GM12891 (cell line): ENCODE results near the gene SLC7A1.

Experiments
- POLR2A ChIP-seq: IDR thresholded peaks from 2 replicates; pipeline ENCODE4 v1.6.1; 2011; ENCODE audit warnings: low read depth, low read length, control low read depth
- POLR2AphosphoS5 ChIP-seq: IDR thresholded peaks from 2 replicates; pipeline ENCODE4 v1.6.1; 2011; ENCODE audit warnings: low read depth, low read length, control low read depth
- POU2F2 ChIP-seq: IDR thresholded peaks from 2 replicates; pipeline ENCODE4 v1.6.1; 2011; ENCODE audit warnings: low read depth, mild to moderate bottlenecking, control low read depth, low read length, moderate library complexity
- SPI1 ChIP-seq: IDR thresholded peaks from 2 replicates; pipeline ENCODE4 v1.6.1; 2011; ENCODE audit warnings: low read depth, low read length, control low read depth
- TAF1 ChIP-seq: IDR thresholded peaks from 2 replicates; pipeline ENCODE4 v1.6.1; 2011; ENCODE audit warnings: low read depth, low read length, control low read depth

GRCh38 chr13:29514720-29515310 is 80.7 kb downstream of the SLC7A1 start:
- TF ChIP-seq POLR2A, result no peak
- no peak for TF ChIP-seq POLR2AphosphoS5
- TF ChIP-seq TAF1, result no peak
- TF ChIP-seq SPI1, result no peak
- TF ChIP-seq POU2F2, result no peak
